ENCODE results near the gene GRIP1.

The GRIP1 gene

DNA sequence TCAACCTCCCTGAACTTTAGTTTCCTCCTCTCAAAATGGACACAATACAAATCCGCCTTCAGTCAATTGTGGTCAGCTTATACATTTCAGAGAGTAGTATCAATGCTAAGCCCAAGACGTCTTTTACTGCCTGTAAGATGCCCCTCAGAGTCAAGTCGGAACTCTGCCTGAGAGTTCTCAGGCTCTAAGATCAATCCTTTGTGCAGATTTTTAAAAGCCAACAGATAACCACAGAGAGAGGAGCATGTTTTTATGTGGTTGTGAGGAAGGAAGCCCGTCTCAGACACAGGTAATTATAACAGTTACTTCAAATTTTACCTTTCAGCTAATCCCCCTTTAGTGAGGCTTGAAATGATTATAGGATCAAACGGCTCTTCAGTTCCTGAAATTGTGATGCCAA lies 285.0 kb downstream of the GRIP1 start:
- ChIA-PET CTCF (interaction anchor here (0.9 to 1.5 kb wide), 2 partner anchors 9 to 25 kb away, joined by 3 to 4 read pairs; no protein-coding TSS in a partner anchor), POLR2A (no interaction called here)
- TF ChIP-seq CTCF (IDR thresholded peaks at IDR 0.05; ENCODE audit: control extremely low read depth, extremely low read depth, low read depth, missing control alignments): no peak
- no peak for DNase-seq (ENCODE audit: extremely low spot score)

GRCh38 chr12:66392266-66392915 lies 286.5 kb downstream of the GRIP1 start:
- ChIA-PET CTCF (interaction anchor here (1.0 to 1.5 kb wide), 4 partner anchors 13 to 24 kb away, joined by 3 to 4 read pairs (median 4); no protein-coding TSS in a partner anchor), POLR2A (no interaction called here)
- DNase-seq (ENCODE audit: extremely low spot score): no peak
- no peak for TF ChIP-seq CTCF (IDR thresholded peaks at IDR 0.05; ENCODE audit: control extremely low read depth, extremely low read depth, low read depth, missing control alignments)

GRCh38 chr12:66388517-66388916 lies 290.4 kb downstream of the GRIP1 start:
- CTCF ChIA-PET: interaction anchor here (1.1 to 1.4 kb wide), 3 partner anchors 10 to 52 kb away, joined by 3 read pairs; no protein-coding TSS in a partner anchor
- no peak for DNase-seq (ENCODE audit: extremely low spot score)
- TF ChIP-seq CTCF (IDR thresholded peaks at IDR 0.05; ENCODE audit: control extremely low read depth, extremely low read depth, low read depth, missing control alignments): no peak
- POLR2A ChIA-PET: no interaction called here

- CTCF ChIA-PET: interaction anchor here (1.3 kb wide), 2 partner anchors 8 to 16 kb away, joined by 3 read pairs; no protein-coding TSS in a partner anchor
- DNase-seq (ENCODE audit: extremely low spot score): no peak
- TF ChIP-seq CTCF (IDR thresholded peaks at IDR 0.05; ENCODE audit: control extremely low read depth, extremely low read depth, low read depth, missing control alignments): no peak
- POLR2A ChIA-PET: no interaction called here
Measured at GRCh38 chr12:66387117-66387516, 291.8 kb downstream of the GRIP1 start.

DNA sequence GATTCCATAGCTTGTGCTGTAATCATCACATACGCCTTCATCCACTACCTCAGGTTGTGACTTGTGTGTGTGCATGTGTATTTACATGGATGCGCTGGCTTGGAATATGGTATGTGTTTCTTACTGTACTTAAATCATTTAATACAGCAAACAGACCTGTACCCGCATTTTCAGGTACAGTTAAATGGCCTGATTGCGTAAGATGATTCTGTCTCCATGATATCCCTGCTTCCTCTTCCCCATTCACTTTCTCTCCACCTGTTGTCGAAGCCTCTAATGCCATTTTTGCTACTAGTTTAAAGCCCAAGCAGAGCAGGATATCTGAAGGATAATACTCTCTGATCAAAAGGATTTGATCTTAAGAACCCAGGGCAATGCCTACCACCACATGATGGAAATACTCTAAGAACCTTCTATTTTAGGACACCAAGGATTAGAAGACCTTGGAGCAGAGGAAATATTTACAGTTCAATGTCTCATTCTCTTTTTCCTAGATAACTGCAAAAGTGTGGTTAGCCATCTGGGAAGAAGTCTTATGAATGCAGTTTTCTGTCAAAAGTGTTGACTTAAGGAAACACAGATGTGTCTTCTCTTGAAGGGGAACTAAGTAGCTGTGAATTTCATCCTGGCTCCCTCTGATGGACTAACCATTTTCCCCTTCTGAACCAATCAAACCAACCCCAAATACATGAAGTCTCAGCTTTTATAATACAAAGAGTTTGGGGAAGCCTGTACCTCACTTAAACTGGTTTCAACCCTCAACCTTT lies 297.9 kb downstream of the GRIP1 start:
- ChIA-PET POLR2A (no interaction called here), CTCF (interaction anchor here (0.7 to 1.4 kb wide), 3 partner anchors 10 to 315 kb away, joined by 3 to 5 read pairs (median 3); no protein-coding TSS in a partner anchor)
- no peak for TF ChIP-seq CTCF (IDR thresholded peaks at IDR 0.05; ENCODE audit: control extremely low read depth, extremely low read depth, low read depth, missing control alignments)
- no peak for DNase-seq (ENCODE audit: extremely low spot score)

- ChIA-PET CTCF (interaction anchor here (1.4 to 1.8 kb wide), 2 partner anchors 9 to 12 kb away, joined by 3 to 5 read pairs; no protein-coding TSS in a partner anchor), POLR2A (no interaction called here)
- no peak for DNase-seq (ENCODE audit: extremely low spot score)
- TF ChIP-seq CTCF (IDR thresholded peaks at IDR 0.05; ENCODE audit: control extremely low read depth, extremely low read depth, low read depth, missing control alignments): no peak
Measured at GRCh38 chr12:66379616-66380015, 299.3 kb downstream of the GRIP1 start.
